IPS-NIHi11 (cell line): Measurements from ENCODE around the gene PLEKHA6.
"Not testable (repeated sequence)": the region's sequence is repeated elsewhere in the genome, so short reads cannot be mapped to it uniquely, and the experiment has no call there.

Experiments used
- DNase-seq: peaks from one replicate; pipeline ENCODE4 v3.0.0; 2012; ENCODE audit warnings: mixed read lengths, low spot score

Gene PLEKHA6

GRCh38 chr1:204310970-204311369 lies 48.8 kb downstream of the PLEKHA6 start:
- not testable (repeated sequence) for DNase-seq

- no peak for DNase-seq
Observed at GRCh38 chr1:204308023-204308628, 51.6 kb downstream of the PLEKHA6 start.

- DNase-seq, result peak; percentile 54
Observed at GRCh38 chr1:204307334-204307883, 52.3 kb downstream of the PLEKHA6 start.

- no peak for DNase-seq
Observed at GRCh38 chr1:204306076-204306475, 53.7 kb downstream of the PLEKHA6 start.

- DNase-seq, result peak; percentile 70
Observed at GRCh38 chr1:204304067-204304466, 55.7 kb downstream of the PLEKHA6 start.

- no peak for DNase-seq
Observed at GRCh38 chr1:204302769-204303168, 57.0 kb downstream of the PLEKHA6 start.

GRCh38 chr1:204301171-204301957 lies 58.4 kb downstream of the PLEKHA6 start:
- DNase-seq, result no peak

GRCh38 chr1:204299814-204300365 lies 59.8 kb downstream of the PLEKHA6 start:
- no peak for DNase-seq

GRCh38 chr1:204296431-204296988 lies 63.2 kb downstream of the PLEKHA6 start:
- peak; percentile 35 for DNase-seq

- DNase-seq, result no peak
Observed at GRCh38 chr1:204295671-204296070, 64.1 kb downstream of the PLEKHA6 start.

GRCh38 chr1:204294357-204294756 lies 65.4 kb downstream of the PLEKHA6 start:
- DNase-seq, result no peak

GRCh38 chr1:204293605-204294337 lies 66.0 kb downstream of the PLEKHA6 start:
- DNase-seq, result no peak

GRCh38 chr1:204292740-204293139 lies 67.0 kb downstream of the PLEKHA6 start:
- no peak for DNase-seq

GRCh38 chr1:204289280-204289679 lies 70.4 kb downstream of the PLEKHA6 start:
- no peak for DNase-seq

GRCh38 chr1:204288021-204288588 lies 71.6 kb downstream of the PLEKHA6 start:
- peak; percentile 66 for DNase-seq

- no peak for DNase-seq
Observed at GRCh38 chr1:204287466-204287891, 72.2 kb downstream of the PLEKHA6 start.

GRCh38 chr1:204286831-204287421 lies 72.8 kb downstream of the PLEKHA6 start:
- DNase-seq, result no peak

GRCh38 chr1:204286315-204286714 lies 73.4 kb downstream of the PLEKHA6 start:
- DNase-seq, result no peak

GRCh38 chr1:204285436-204286305 lies 74.1 kb downstream of the PLEKHA6 start:
- DNase-seq, result no peak

- no peak for DNase-seq
Observed at GRCh38 chr1:204284929-204285328, 74.8 kb downstream of the PLEKHA6 start.
